Activated CD8-positive, alpha-beta memory T cell treated with anti-CD3 and anti-CD28 coated beads for 36 hours (primary cell): Measurements from ENCODE around the gene KNOP1. TPM values are rescaled to one million over a fixed set of nuclear protein-coding genes. Genes with fewer than 3 reads are reported as not detected.

Source experiments
- CTCF ChIA-PET: fragments of 350-600 bp; sonication (Branson Sonifier 250); formaldehyde crosslinking; loops from one replicate; lab custom pipeline; 2021; ENCODE audit warnings: antibody characterized with exemption; lab: Charles Lee
- POLR2A ChIA-PET: fragments of 350-600 bp; sonication (Branson Sonifier 250); formaldehyde crosslinking; loops from one replicate; lab custom pipeline; 2021; ENCODE audit warnings: antibody characterized with exemption; lab: Charles Lee
- total RNA-seq, 2 experiments: library from RNA; stranded (reverse); gene quantifications; one replicate each; pipeline ENCODE4 v1.2.3, GENCODE V29; 2021

The KNOP1 gene
- total RNA-seq, 2 experiments from 2014 or later, result 32.1 to 33.9 TPM

DNA sequence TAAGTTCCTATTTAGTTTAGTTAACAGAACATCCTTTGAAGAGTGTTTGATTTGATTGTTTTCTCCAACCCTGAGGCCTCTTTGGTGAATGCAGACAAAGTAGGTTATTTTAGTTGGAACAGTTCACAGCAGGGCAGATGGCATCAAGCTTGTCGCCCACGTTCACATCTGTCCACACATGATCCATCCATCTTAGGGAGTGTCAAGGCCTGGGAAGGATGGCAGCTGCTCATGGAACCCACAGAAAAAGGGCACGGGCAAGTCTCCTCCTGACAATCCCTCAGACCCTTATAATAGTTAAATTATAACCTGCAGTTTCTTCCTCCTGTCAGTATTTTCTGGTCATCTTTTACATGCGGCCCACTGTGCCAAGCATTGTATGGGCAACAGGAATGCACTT lies 60.2 kb downstream of the KNOP1 start:
- ChIA-PET CTCF (no interaction called here), POLR2A (no interaction called here)

DNA sequence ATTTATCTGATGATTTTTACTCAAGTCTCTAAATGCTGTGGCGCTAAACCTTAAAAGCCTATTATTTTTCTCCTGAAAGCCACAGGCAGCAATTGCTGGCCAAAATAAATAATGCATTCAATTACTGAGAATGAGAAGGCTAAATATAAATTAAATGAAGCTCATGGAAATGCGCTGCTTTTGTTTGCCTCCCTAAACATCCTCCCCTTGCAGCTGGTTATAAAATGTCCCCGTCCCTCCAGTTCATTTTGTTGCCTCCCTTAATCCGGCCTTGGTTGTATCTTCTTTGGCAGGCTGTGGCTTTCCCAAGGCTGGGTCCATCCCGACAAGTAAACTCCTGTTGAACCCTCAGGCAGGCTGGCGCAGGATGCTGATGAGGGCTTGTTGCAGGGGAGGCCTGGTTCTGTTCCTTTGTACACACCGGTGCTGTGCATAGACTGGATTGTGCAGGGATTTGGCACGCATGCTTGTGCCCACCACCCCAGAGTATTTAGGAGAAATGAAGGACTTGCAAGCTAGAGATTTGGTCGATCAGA lies 62.7 kb downstream of the KNOP1 start:
- ChIA-PET CTCF (interaction anchor here (0.7 kb wide), 1 partner anchor 101 kb away, joined by 3 read pairs; no protein-coding TSS in a partner anchor), POLR2A (no interaction called here)

DNA sequence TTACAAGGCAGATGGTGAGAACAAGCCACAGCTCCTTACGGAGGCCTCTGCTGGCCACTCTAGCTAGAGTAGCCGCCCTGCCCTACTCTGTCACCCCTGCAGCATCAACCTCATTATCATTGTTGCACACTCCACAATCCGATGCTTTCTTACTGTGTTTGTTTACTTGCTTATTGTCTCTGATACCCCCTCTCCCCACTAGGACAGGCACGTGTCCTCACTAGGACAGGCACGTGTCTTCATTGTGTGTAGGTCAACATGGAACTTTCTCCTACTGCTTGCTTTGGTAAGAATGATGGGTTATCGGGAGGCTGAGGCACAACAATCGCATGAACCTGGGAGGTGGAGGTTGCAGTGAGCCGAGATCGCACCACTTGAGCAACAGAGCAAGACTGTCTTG lies 63.9 kb downstream of the KNOP1 start:
- POLR2A ChIA-PET, result no interaction called here
- CTCF ChIA-PET, result interaction anchor here (0.7 kb wide), 1 partner anchor 253 kb away, joined by 4 read pairs; no protein-coding TSS in a partner anchor

Other genes with a start within 250 kb of the KNOP1 start
- 10 to 100 TPM; 28.4 to 28.6 TPM for gene GDE1, start 196.1 kb downstream of the KNOP1 start, total RNA-seq
- 10 to 100 TPM; 29.3 to 30.1 TPM for gene CCP110, start 194.3 kb downstream of the KNOP1 start, total RNA-seq
- 10 to 100 TPM; 29.0 to 31.0 TPM for gene VPS35L, start 162.5 kb downstream of the KNOP1 start, total RNA-seq
- gene IQCK, start within 50 bp of the KNOP1 start, total RNA-seq, result 1 to 10 TPM; 3.9 to 5.0 TPM
- not detected for gene GPRC5B, start 166.6 kb upstream of the KNOP1 start, total RNA-seq